PC-3 (cell line): ENCODE results near the gene SRRM3. TPM values are rescaled to one million over a fixed set of nuclear protein-coding genes. Genes with fewer than 3 reads are reported as not detected.
"Not testable (repeated sequence)": the region's sequence is repeated elsewhere in the genome, so short reads cannot be mapped to it uniquely, and the experiment has no call there.

ENCODE experiments used
- ATAC-seq: fragments of 200-7000 bp; cut with Tn5 transposase; 2 replicates; pipeline ENCODE4 v1.9.1; 2020; ENCODE audit warnings: mild to moderate bottlenecking, moderate library complexity
- BruUV-seq: library from RNA; stranded (reverse); fragments of 400-500 nt; replicated peaks from 2 replicates; lab custom pipeline; 2021; lab: Mats Ljungman, UMichigan
- CTCF ChIA-PET: fragments of 300-600 bp; sonication (Branson Sonifier 250); formaldehyde crosslinking; loops from one replicate; lab custom pipeline; 2022; ENCODE audit warnings: antibody characterized with exemption; lab: Charles Lee
- POLR2A ChIA-PET: fragments of 300-600 bp; sonication (Branson Sonifier 250); formaldehyde crosslinking; loops from one replicate; lab custom pipeline; 2022; ENCODE audit warnings: antibody characterized with exemption; ENCODE audit not compliant: unreplicated experiment; lab: Charles Lee
- DNase-seq: peaks from one replicate; pipeline ENCODE4 v3.0.0-alpha.2; 2015
- H2AFZ ChIP-seq: fragments of 300-600 bp; sonication (generic); 2 replicates; pipeline ENCODE4 v1.6.0; 2016; ENCODE audit warnings: antibody characterized with exemption, low read length
- H3F3A ChIP-seq: fragments of 300-600 bp; sonication (generic); one replicate; pipeline ENCODE4 v1.6.0; 2017; ENCODE audit warnings: antibody characterized with exemption, low read length, control low read depth, mild to moderate bottlenecking; ENCODE audit not compliant: unreplicated experiment
- H3K27ac ChIP-seq: fragments of 300-600 bp; sonication (generic); 2 replicates; pipeline ENCODE4 v1.5.1; 2016; ENCODE audit warnings: mild to moderate bottlenecking, low read length
- H3K27me3 ChIP-seq: fragments of 300-600 bp; sonication (generic); 2 replicates; pipeline ENCODE4 v1.6.1; 2016; ENCODE audit warnings: low read length, mixed read lengths
- H3K36me3 ChIP-seq: fragments of 300-600 bp; sonication (generic); 2 replicates; pipeline ENCODE4 v1.6.1; 2016; ENCODE audit warnings: low read depth, mixed run types, low read length, mixed read lengths
- H3K4me1 ChIP-seq: fragments of 300-600 bp; sonication (generic); 2 replicates; pipeline ENCODE4 v1.5.1; 2016; ENCODE audit warnings: low read length; ENCODE audit not compliant: insufficient read depth
- H3K4me2 ChIP-seq: fragments of 300-600 bp; sonication (generic); 2 replicates; pipeline ENCODE4 v1.6.0; 2016; ENCODE audit warnings: low read length
- H3K4me3 ChIP-seq: fragments of 300-600 bp; sonication (generic); 2 replicates; pipeline ENCODE4 v1.5.1; 2016; ENCODE audit warnings: mild to moderate bottlenecking, low read length, mixed read lengths
- H3K79me2 ChIP-seq: fragments of 300-600 bp; sonication (generic); 2 replicates; pipeline ENCODE4 v1.6.1; 2017; ENCODE audit warnings: low read length, mixed read lengths
- H3K9ac ChIP-seq: fragments of 300-600 bp; sonication (generic); 2 replicates; pipeline ENCODE4 v1.6.0; 2016; ENCODE audit warnings: mild to moderate bottlenecking, low read length
- H3K9me2 ChIP-seq: fragments of 300-600 bp; sonication (generic); replicated peaks from 2 replicates; pipeline ENCODE4 v1.6.1; 2016; ENCODE audit warnings: mixed run types, low read length, mixed read lengths
- H3K9me3 ChIP-seq: fragments of 300-600 bp; sonication (generic); 2 replicates; pipeline ENCODE4 v1.6.1; 2016; ENCODE audit warnings: low read length, mixed read lengths
- H4K20me1 ChIP-seq: fragments of 300-600 bp; sonication (generic); 2 replicates; pipeline ENCODE4 v1.6.1; 2016; ENCODE audit warnings: low read length, mixed read lengths
- CTCF ChIP-seq: fragments of 300-600 bp; sonication (generic); conservative IDR thresholded peaks from 2 replicates; pipeline ENCODE4 v1.5.1; 2017; ENCODE audit warnings: antibody characterized with exemption, low read depth, mild to moderate bottlenecking, low read length
- EZH2 ChIP-seq: fragments of 300-600 bp; sonication (generic); IDR thresholded peaks from one replicate; pipeline ENCODE4 v1.6.1; 2017; ENCODE audit warnings: antibody characterized with exemption, mild to moderate bottlenecking, low read length; ENCODE audit not compliant: unreplicated experiment
- EZH2phosphoT487 ChIP-seq: fragments of 300-600 bp; sonication (generic); IDR thresholded peaks from 2 replicates; pipeline ENCODE4 v1.6.1; 2018; ENCODE audit warnings: mild to moderate bottlenecking, antibody characterized with exemption, low read length, borderline replicate concordance
- intact Hi-C: fragments of 100-400 bp; cut with micrococcal nuclease; formaldehyde crosslinking; loops from 2 replicates; pipeline ENCODE4 v1.9.0; 2023
- total RNA-seq: library from RNA; depleted of rRNA; stranded (reverse); fragments of >200 nt; gene quantifications from 2 replicates; pipeline ENCODE4 v1.2.3, GENCODE V29; 2014

SRRM3 gene
- total RNA-seq, 1 experiment from 2014 or later, result 0.66 TPM

- no peaks in the 10 kb centered on the region for H3F3A ChIP-seq
- BruUV-seq, result no TSS peak
- no peaks in the 10 kb centered on the region for H4K20me1 ChIP-seq
- no peak overlapping the region for H3K4me3 ChIP-seq
- CTCF ChIA-PET, result no interaction called here
- H3K9me3 ChIP-seq, result no peaks in the 10 kb centered on the region
- POLR2A ChIA-PET, result no interaction called here
- ATAC-seq (no peak), DNase-seq (no peak)
- H3K4me2 ChIP-seq, result no peak overlapping the region
- peaks cover 3% of the 10 kb centered on the region; the same call in 1 of the 2 replicates for H3K4me1 ChIP-seq
- H2AFZ ChIP-seq, result no peak overlapping the region
- TF ChIP-seq CTCF (no peak), EZH2phosphoT487 (no peak), EZH2 (no peak)
- no peaks in the 10 kb centered on the region for H3K27me3 ChIP-seq
- H3K9me2 ChIP-seq, result no peaks in the 10 kb centered on the region
- H3K36me3 ChIP-seq, result no peaks in the 10 kb centered on the region; the same call in 1 of the 2 replicates
- no peak overlapping the region for H3K9ac ChIP-seq
- H3K27ac ChIP-seq, result no peak overlapping the region
- intact Hi-C loops, result no loop called here
- H3K79me2 ChIP-seq, result no peaks in the 10 kb centered on the region
These were observed 108.6 kb downstream of the SRRM3 start for GRCh38 chr7:76310102-76310957.

- ATAC-seq, H3K27ac ChIP-seq, H3K4me2 ChIP-seq, H3K4me3 ChIP-seq, POLR2A ChIA-PET, intact Hi-C loops, H2AFZ ChIP-seq, H3K9me2 ChIP-seq, BruUV-seq, H3K9ac ChIP-seq, H3K4me1 ChIP-seq, H3F3A ChIP-seq, H3K9me3 ChIP-seq, H3K36me3 ChIP-seq, DNase-seq, H4K20me1 ChIP-seq, CTCF ChIA-PET, H3K27me3 ChIP-seq, H3K79me2 ChIP-seq: not testable (repeated sequence)
These were observed 110.1 kb downstream of the SRRM3 start for GRCh38 chr7:76311838-76312237.

GRCh38 chr7:76314042-76314721 lies 112.5 kb downstream of the SRRM3 start:
- Histone ChIP-seq H3F3A (peaks cover 2% of the 10 kb centered on the region), H3K27ac (no peak overlapping the region), H3K27me3 (no peaks in the 10 kb centered on the region), H4K20me1 (no peaks in the 10 kb centered on the region), H3K9me3 (no peaks in the 10 kb centered on the region), H3K4me1 (peaks cover 12% of the 10 kb centered on the region), H3K36me3 (no peaks in the 10 kb centered on the region; the same call in 1 of the 2 replicates), H3K4me2 (peak overlapping the region; percentile 76), H2AFZ (peak overlapping the region; percentile 80), H3K79me2 (no peaks in the 10 kb centered on the region), H3K4me3 (no peak overlapping the region), H3K9ac (no peak overlapping the region), H3K9me2 (no peaks in the 10 kb centered on the region)
- ATAC-seq (peak; percentile 51), DNase-seq (peak; percentile 91)
- ChIA-PET CTCF (interaction anchor here (0.6 to 1.6 kb wide), 9 partner anchors 11 to 987 kb away, joined by 3 to 32 read pairs (median 4); no protein-coding TSS in a partner anchor), POLR2A (interaction anchor here (0.5 kb wide), 1 partner anchor 19 kb away, joined by 9 read pairs; no protein-coding TSS in a partner anchor)
- no TSS peak for BruUV-seq
- TF ChIP-seq CTCF (peak; percentile 99), EZH2phosphoT487 (no peak)
- intact Hi-C loops, result loop anchor here (1.0 kb wide), 2 partner anchors 23 to 136 kb away; no protein-coding TSS in a partner anchor

GRCh38 chr7:76314740-76315139 lies 113.0 kb downstream of the SRRM3 start:
- H3K27me3 ChIP-seq, H3K79me2 ChIP-seq, H3K27ac ChIP-seq, BruUV-seq, H4K20me1 ChIP-seq, H3K4me2 ChIP-seq, ATAC-seq, H3K9ac ChIP-seq, H3K9me2 ChIP-seq, H3K36me3 ChIP-seq, H3K9me3 ChIP-seq, H3K4me3 ChIP-seq, DNase-seq, POLR2A ChIA-PET, H3F3A ChIP-seq: not testable (repeated sequence)
- intact Hi-C loops, result loop anchor here (1.0 kb wide), 2 partner anchors 23 to 136 kb away; no protein-coding TSS in a partner anchor
- Histone ChIP-seq H3K4me1 (peaks cover 13% of the 10 kb centered on the region), H2AFZ (0 out of 2 replicates have a peak overlapping the region, but pooled peaks have one; percentile 34)
- CTCF ChIA-PET, result interaction anchor here (0.6 to 1.6 kb wide), 7 partner anchors 11 to 136 kb away, joined by 3 to 32 read pairs (median 4); no protein-coding TSS in a partner anchor
